IPS-20b (cell line): ENCODE results near the gene CEP112.

Source experiments
- H3K27ac ChIP-seq: one replicate; pipeline ENCODE4 v1.5.1; 2013; ENCODE audit warnings: low read length
- H3K27me3 ChIP-seq: 2 replicates; pipeline ENCODE4 v1.6.1; 2013; ENCODE audit warnings: mild to moderate bottlenecking, low read length, inconsistent platforms; ENCODE audit not compliant: insufficient read depth
- H3K36me3 ChIP-seq: 2 replicates; pipeline ENCODE4 v1.6.1; 2013; ENCODE audit warnings: low read depth, mild to moderate bottlenecking, inconsistent platforms, low read length, moderate library complexity; ENCODE audit not compliant: insufficient read depth
- H3K4me1 ChIP-seq: 2 replicates; pipeline ENCODE4 v1.6.1; 2013; ENCODE audit warnings: mild to moderate bottlenecking, control low read depth, inconsistent platforms, low read length, moderate library complexity; ENCODE audit not compliant: insufficient read depth
- H3K4me3 ChIP-seq: 2 replicates; pipeline ENCODE4 v1.5.1; 2013; ENCODE audit warnings: mild to moderate bottlenecking, low read length, inconsistent platforms
- H3K9ac ChIP-seq: 2 replicates; pipeline ENCODE4 v1.6.1; 2013; ENCODE audit warnings: low read depth, mild to moderate bottlenecking, inconsistent platforms, low read length, moderate library complexity
- H3K9me3 ChIP-seq: 2 replicates; pipeline ENCODE4 v1.6.1; 2013; ENCODE audit warnings: mild to moderate bottlenecking, low read depth, low read length, inconsistent platforms; ENCODE audit not compliant: insufficient read depth

Gene CEP112

DNA sequence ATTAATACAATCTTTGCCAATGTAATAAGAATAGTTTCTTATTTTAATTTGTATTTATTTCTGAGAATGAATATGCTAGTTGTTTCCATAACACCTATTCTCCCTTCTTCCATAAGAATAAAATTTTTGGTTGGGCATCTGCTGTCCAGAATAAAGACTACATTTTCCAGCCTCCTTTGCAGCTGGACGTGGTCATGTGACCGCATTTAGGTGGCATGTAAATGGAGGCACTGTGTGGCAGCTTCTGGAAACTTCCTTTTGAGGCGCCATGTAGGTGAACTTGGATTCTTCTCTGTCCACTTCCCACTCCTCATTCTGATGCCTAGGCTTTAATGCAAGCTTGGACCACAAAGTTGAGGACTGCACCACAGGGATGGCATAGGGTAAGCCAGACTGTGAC lies 415.0 kb downstream of the CEP112 start:
- Histone ChIP-seq H3K4me1 (no peaks in the 10 kb centered on the region), H3K36me3 (no peaks in the 10 kb centered on the region), H3K4me3 (no peak overlapping the region), H3K27me3 (no peaks in the 10 kb centered on the region), H3K27ac (no peak overlapping the region), H3K9me3 (no peaks in the 10 kb centered on the region), H3K9ac (no peak overlapping the region)

DNA sequence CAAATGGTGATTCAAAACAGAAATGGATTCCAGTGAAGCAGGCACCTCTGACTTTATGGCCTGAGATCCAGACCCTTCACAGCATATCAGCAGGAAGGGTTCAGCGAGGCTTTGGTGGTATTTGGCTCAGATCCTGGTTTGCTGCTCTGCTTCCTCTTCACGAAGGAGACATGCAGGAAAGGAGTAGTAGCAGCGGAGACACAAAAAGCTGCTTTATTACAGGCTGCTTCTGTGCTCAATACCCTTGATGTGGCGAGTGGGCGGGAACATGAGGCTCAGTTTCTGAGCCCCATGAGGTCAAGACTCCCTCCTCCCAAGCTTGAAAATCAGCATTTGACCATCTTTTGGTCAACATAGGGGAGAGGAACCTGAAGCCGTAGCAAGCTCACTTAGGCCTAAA lies 417.1 kb downstream of the CEP112 start:
- no peak overlapping the region for H3K4me3 ChIP-seq
- H3K27ac ChIP-seq = no peak overlapping the region
- H3K4me1 ChIP-seq = no peaks in the 10 kb centered on the region
- no peaks in the 10 kb centered on the region for H3K36me3 ChIP-seq
- H3K9me3 ChIP-seq = no peaks in the 10 kb centered on the region
- H3K27me3 ChIP-seq = no peaks in the 10 kb centered on the region
- no peak overlapping the region for H3K9ac ChIP-seq

DNA sequence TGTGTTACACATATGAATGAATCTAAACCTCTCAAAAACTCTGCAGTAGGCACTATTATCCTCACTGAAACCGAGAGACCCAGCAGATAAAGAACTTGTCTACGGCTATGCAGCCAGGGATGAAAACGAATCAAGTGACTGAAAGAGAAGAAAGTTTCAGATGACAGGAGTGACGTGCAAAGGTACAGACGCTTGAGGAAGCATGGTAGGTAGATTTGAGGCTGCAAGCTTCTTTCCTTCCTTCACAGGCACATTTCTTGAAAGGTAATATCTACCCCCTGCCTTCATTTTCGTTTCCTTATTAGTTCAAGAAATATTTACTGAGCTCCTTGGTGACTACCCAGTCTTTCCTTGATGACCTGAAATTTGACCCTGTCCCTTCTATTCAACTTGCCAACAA lies 418.9 kb downstream of the CEP112 start:
- Histone ChIP-seq H3K4me1 (no peaks in the 10 kb centered on the region), H3K27ac (no peak overlapping the region), H3K27me3 (no peaks in the 10 kb centered on the region), H3K9ac (no peak overlapping the region), H3K4me3 (no peak overlapping the region), H3K36me3 (no peaks in the 10 kb centered on the region), H3K9me3 (no peaks in the 10 kb centered on the region)

DNA sequence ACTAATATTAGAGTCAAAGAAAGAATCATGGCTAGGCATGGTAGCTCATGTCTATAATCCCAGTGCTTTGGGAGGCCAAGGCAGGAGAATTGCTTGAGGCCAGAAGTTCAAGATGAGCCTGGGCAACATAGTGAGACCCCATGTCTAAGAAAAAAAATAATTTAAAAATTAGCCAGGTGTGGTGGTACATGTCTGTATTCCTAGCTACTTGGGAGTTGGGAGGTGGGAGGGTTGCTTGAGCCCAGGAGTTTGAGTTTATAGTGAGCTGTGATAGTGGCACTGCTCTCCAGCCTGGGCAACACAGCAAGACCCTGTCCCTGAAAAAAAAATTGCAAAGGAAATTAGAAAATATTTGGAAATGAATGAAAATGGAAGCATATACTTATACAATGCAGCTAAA lies 420.2 kb downstream of the CEP112 start:
- Histone ChIP-seq H3K27ac (no peak overlapping the region), H3K36me3 (no peaks in the 10 kb centered on the region), H3K27me3 (no peaks in the 10 kb centered on the region), H3K9ac (no peak overlapping the region), H3K9me3 (no peaks in the 10 kb centered on the region), H3K4me3 (no peak overlapping the region), H3K4me1 (no peaks in the 10 kb centered on the region)

DNA sequence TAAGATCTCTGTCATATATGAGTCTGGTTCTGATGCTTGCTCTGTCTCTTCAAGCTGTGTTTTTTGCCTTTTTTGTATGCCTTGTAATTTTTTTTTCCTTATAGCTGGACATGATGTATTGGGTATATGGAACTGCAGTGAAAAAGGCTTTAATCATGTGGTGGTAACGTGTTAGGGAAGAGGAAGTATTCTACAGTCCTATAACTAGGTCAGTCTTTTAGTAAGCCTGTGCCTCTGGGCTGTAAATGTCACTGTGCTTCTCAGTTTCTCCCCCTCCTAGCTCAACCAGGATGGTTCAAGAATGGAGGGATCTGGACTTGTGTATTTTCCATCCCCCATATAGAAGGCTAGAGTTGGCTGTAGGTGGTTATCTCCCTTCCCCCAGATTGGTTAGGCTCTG lies 428.1 kb downstream of the CEP112 start:
- H3K27me3 ChIP-seq = no peaks in the 10 kb centered on the region
- H3K9ac ChIP-seq = no peak overlapping the region

DNA sequence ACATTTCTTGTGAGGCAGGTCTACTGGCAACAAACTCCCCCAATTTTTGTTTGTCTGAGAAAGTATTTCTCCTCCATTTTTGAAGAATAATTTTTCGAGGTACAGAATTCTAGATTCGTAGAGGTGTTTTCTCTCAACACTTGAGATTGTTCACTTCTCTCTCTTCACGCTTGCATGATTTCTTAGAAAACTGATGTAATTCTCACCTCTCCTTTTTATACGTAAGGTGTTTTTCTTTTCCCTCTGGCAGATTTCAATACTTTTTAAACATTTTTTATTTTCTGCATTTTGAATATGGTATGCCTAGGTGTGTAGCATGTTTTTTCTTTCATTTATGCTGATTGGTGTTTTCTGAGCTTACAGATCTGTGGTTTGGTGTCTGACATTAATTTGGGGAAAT lies 429.0 kb downstream of the CEP112 start:
- no peaks in the 10 kb centered on the region for H3K4me1 ChIP-seq
- H3K9me3 ChIP-seq = no peaks in the 10 kb centered on the region
- no peaks in the 10 kb centered on the region for H3K27me3 ChIP-seq
- H3K9ac ChIP-seq = no peak overlapping the region
- H3K4me3 ChIP-seq = no peak overlapping the region
- H3K36me3 ChIP-seq = no peaks in the 10 kb centered on the region
- H3K27ac ChIP-seq = no peak overlapping the region

More for the DNA sequence above, 428.1 kb downstream of the CEP112 start:
- Histone ChIP-seq H3K4me1 (no peaks in the 10 kb centered on the region), H3K36me3 (no peaks in the 10 kb centered on the region), H3K27ac (no peak overlapping the region), H3K4me3 (no peak overlapping the region), H3K9me3 (no peaks in the 10 kb centered on the region)

DNA sequence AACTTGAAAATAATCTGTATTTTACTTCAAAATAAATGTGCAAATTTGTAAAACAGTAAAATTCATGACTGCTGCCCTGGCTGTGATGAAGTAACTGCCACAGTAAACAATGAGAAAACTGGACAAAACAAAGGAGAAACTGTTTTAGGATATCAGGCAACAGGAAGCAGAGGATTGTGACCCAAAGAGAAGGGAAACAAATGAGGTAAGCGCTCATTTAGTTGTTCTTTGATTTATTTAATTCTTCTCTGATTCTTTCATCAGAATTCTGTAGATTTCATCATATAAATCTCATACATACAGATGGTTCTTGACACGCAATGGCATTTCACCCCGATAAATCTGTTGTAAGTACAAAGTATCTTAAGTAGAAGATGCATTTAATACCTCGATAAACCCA lies 432.4 kb downstream of the CEP112 start:
- no peaks in the 10 kb centered on the region for H3K4me1 ChIP-seq
- H3K27me3 ChIP-seq = no peaks in the 10 kb centered on the region
- H3K4me3 ChIP-seq = no peak overlapping the region
- H3K36me3 ChIP-seq = no peaks in the 10 kb centered on the region
- H3K27ac ChIP-seq = no peak overlapping the region
- H3K9me3 ChIP-seq = no peaks in the 10 kb centered on the region
- no peak overlapping the region for H3K9ac ChIP-seq

DNA sequence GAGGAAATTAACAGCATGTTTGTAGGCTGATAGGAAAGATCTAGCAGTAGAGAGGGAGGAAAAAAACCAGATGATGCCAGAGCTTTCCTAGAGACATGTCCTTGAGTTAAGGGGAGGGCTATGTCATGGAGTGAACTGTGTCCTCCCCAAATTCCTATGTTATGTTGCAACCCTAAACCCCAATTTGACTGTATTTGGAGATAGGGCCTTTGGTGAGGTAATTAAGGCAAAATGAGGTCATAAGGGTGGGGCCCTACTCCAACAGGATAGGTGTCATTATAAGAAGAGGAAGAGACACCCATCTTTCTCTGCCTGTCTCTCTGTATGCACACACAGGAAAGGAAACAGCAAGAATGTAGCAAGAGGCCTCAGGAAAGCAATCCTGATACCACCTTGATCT lies 435.2 kb downstream of the CEP112 start:
- Histone ChIP-seq H3K9ac (no peak overlapping the region), H3K9me3 (no peaks in the 10 kb centered on the region), H3K27ac (no peak overlapping the region), H3K4me1 (no peaks in the 10 kb centered on the region), H3K27me3 (no peaks in the 10 kb centered on the region), H3K4me3 (no peak overlapping the region), H3K36me3 (no peaks in the 10 kb centered on the region)

DNA sequence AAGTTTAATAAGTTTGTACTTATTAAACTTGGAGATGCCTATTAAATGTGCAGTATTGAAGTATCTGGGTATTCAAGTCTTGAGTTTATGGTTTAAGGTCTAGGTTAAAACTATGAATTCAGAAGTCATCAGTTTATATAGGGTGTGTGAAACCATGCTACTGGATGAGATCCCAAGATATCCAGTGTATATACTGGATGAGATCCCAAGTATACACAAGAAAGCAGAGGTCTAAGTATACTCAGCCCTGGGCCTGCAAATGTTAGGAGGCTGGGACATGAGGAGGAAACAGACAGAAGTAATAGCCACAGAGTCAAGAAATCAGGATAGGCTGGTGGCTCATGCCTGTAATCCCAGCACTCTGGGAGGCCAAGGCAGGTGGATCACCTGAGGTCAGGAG lies 436.1 kb downstream of the CEP112 start:
- H3K9me3 ChIP-seq = no peaks in the 10 kb centered on the region
- H3K4me3 ChIP-seq = no peak overlapping the region
- no peak overlapping the region for H3K9ac ChIP-seq
- no peaks in the 10 kb centered on the region for H3K36me3 ChIP-seq
- no peaks in the 10 kb centered on the region for H3K27me3 ChIP-seq
- no peaks in the 10 kb centered on the region for H3K4me1 ChIP-seq
- H3K27ac ChIP-seq = no peak overlapping the region

DNA sequence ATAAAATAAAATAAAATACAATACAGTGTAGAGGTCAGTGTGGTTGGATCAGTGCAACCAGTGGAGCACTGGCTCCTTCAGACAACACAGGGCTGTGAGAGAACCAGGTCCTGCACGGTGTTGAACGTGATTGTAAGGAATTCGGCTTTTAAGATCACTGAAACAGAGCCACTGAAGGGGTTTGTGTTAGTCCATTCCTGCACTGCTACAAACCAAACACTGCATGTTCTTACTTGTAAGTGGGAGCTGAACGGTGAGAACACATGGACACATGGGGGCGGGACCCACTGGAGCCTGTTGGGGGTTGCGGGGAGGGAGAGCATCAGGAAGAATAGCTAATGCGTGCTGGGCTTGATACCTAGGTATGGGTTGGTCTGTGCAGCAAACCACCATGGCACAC lies 437.3 kb downstream of the CEP112 start:
- H3K27ac ChIP-seq = no peak overlapping the region
- H3K27me3 ChIP-seq = no peaks in the 10 kb centered on the region
- no peaks in the 10 kb centered on the region for H3K9me3 ChIP-seq
- H3K4me3 ChIP-seq = no peak overlapping the region
- H3K4me1 ChIP-seq = no peaks in the 10 kb centered on the region
- no peak overlapping the region for H3K9ac ChIP-seq
- no peaks in the 10 kb centered on the region for H3K36me3 ChIP-seq

DNA sequence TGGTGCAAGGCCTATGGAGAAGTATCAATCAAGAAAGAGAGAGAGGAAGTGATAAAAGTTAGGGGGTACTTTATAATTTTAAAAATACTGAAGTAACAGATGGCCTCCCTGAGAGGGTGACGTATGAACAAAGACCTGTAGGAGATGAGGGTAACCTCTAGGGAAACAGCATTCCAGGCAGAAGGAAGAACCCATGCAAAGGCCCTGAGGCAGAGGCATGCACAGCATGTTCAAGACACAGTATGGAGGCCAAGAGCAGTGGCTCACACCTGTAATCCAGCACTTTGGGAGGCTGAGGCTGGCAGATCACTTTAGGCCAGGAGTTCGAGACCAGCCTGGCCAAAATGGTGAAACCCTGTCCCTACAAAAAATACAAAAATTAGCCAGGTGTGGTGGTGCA lies 437.9 kb downstream of the CEP112 start:
- Histone ChIP-seq H3K9me3 (no peaks in the 10 kb centered on the region), H3K4me3 (no peak overlapping the region), H3K27ac (no peak overlapping the region), H3K4me1 (no peaks in the 10 kb centered on the region), H3K9ac (no peak overlapping the region), H3K36me3 (no peaks in the 10 kb centered on the region), H3K27me3 (no peaks in the 10 kb centered on the region)

DNA sequence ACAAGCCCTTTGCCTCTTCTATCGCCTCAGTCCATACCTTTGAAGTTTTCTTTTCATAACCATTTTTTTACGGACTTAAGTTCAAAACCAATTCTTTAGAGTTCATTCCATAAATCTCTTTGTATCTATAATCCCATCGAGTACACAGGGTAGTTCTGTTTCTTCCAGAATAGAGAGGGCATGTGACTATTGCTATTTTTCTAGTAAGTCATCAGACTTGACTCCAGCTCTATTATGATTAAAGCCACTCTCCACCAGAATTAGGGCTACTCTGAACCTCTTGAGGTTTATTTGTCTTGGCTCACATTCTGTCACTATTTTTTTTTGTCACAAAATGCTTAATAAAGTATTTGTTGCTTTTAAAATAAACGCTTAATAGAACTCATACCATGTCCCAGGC lies 438.6 kb downstream of the CEP112 start:
- Histone ChIP-seq H3K27ac (no peak overlapping the region), H3K9ac (no peak overlapping the region), H3K4me3 (no peak overlapping the region), H3K9me3 (no peaks in the 10 kb centered on the region), H3K27me3 (no peaks in the 10 kb centered on the region), H3K4me1 (no peaks in the 10 kb centered on the region), H3K36me3 (no peaks in the 10 kb centered on the region)

DNA sequence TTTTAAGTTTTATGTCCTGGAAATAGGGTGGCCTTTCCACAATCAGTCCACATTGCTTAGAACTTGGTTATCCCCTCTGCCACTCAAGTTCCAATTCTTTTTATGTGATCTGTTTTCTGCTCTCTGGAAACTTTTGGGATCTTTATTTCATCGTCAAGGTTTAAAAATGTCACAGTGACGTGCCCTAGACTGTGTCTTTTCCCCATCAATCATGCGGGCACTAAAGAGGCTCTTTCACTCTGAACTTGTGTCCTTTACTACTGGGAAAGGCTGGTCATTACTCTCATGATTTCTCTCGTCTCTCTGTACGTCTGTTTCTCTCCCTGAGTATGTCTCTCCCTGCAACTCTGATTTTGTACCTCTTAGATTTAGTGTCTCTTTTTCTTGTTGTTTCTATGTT lies 440.7 kb downstream of the CEP112 start:
- Histone ChIP-seq H3K4me3 (no peak overlapping the region), H3K36me3 (no peaks in the 10 kb centered on the region), H3K27me3 (no peaks in the 10 kb centered on the region), H3K4me1 (no peaks in the 10 kb centered on the region), H3K9ac (no peak overlapping the region), H3K27ac (no peak overlapping the region), H3K9me3 (no peaks in the 10 kb centered on the region)
